GM18519 (cell line): ENCODE data around the gene STK38L.

Experiments used
- ATAC-seq: cut with Tn5 transposase; IDR thresholded peaks from one replicate; pipeline ENCODE4 v1.9.1; 2021; ENCODE audit warnings: mild to moderate bottlenecking, moderate library complexity; ENCODE audit not compliant: unreplicated experiment, low FRiP score

Gene STK38L

GRCh38 chr12:27304856-27305255, 60.8 kb downstream of the STK38L start:
- no peak for ATAC-seq

- ATAC-seq: no peak
These were observed 61.8 kb downstream of the STK38L start for GRCh38 chr12:27305673-27306456.

- ATAC-seq: no peak
These were observed 65.4 kb downstream of the STK38L start for GRCh38 chr12:27309293-27309994.

GRCh38 chr12:27309995-27310315, 65.9 kb downstream of the STK38L start:
- no peak for ATAC-seq

GRCh38 chr12:27316947-27317346, 72.9 kb downstream of the STK38L start:
- ATAC-seq: no peak

- no peak for ATAC-seq
These were observed 75.3 kb downstream of the STK38L start for GRCh38 chr12:27319409-27319808.

- no peak for ATAC-seq
These were observed 75.8 kb downstream of the STK38L start for GRCh38 chr12:27319848-27320247.

- no peak for ATAC-seq
These were observed 80.4 kb downstream of the STK38L start for GRCh38 chr12:27324530-27324929.

GRCh38 chr12:27330846-27331245, 86.8 kb downstream of the STK38L start:
- ATAC-seq: no peak

GRCh38 chr12:27331291-27331926, 87.3 kb downstream of the STK38L start:
- peak; percentile 32 for ATAC-seq

- no peak for ATAC-seq
These were observed 87.8 kb downstream of the STK38L start for GRCh38 chr12:27331927-27332324.

- ATAC-seq: no peak
These were observed 88.3 kb downstream of the STK38L start for GRCh38 chr12:27332407-27332713.

GRCh38 chr12:27332714-27333402, 88.8 kb downstream of the STK38L start, which contains the start of gene BMAL2:
Gene BMAL2, plus strand, starts transcription at chr12:27332836. Its CDS starts 237 bp downstream, at chr12:27333073.
- ATAC-seq: no peak

GRCh38 chr12:27333403-27334009, 89.4 kb downstream of the STK38L start:
- ATAC-seq: no peak

GRCh38 chr12:27334042-27334720, 90.1 kb downstream of the STK38L start:
- ATAC-seq: no peak

GRCh38 chr12:27334721-27335082, 90.6 kb downstream of the STK38L start:
- ATAC-seq: no peak

GRCh38 chr12:27335364-27336281, 91.5 kb downstream of the STK38L start:
- no peak for ATAC-seq

GRCh38 chr12:27336282-27336653, 92.2 kb downstream of the STK38L start:
- ATAC-seq: no peak

- ATAC-seq: no peak
These were observed 93.3 kb downstream of the STK38L start for GRCh38 chr12:27337376-27337775.
